ENCODE data around the gene ANK3.

- no peak for TF ChIP-seq EP300 (IDR thresholded peaks at IDR 0.05)
- TF ChIP-seq CTCF (IDR thresholded peaks at IDR 0.05), result no peak
- no peak for TF ChIP-seq POLR2A (IDR thresholded peaks at IDR 0.05)
- no peak for TF ChIP-seq POLR2AphosphoS5 (IDR thresholded peaks at IDR 0.05)
Observed at GRCh38 chr10:59991117-59991516, 398.6 kb downstream of the ANK3 start.
